Ectodermal cell (in vitro differentiated cells): ENCODE measurements around the gene NEK1.
"Not testable (repeated sequence)": the region's sequence is repeated elsewhere in the genome, so short reads cannot be mapped to it uniquely, and the experiment has no call there.

ENCODE experiments used
- H3K27ac ChIP-seq: 2 replicates; pipeline ENCODE4 v1.7.0; 2013; ENCODE audit warnings: mild to moderate bottlenecking, low read depth, low read length; ENCODE audit not compliant: insufficient read depth, poor library complexity, severe bottlenecking
- H3K27me3 ChIP-seq: 2 replicates; pipeline ENCODE4 v1.7.0; 2013; ENCODE audit warnings: mild to moderate bottlenecking, low read length; ENCODE audit not compliant: insufficient read depth, control insufficient read depth, poor library complexity, severe bottlenecking
- H3K36me3 ChIP-seq: one replicate; pipeline ENCODE4 v1.7.0; 2013; ENCODE audit warnings: low read length; ENCODE audit not compliant: control insufficient read depth, insufficient read depth
- H3K4me1 ChIP-seq: one replicate; pipeline ENCODE4 v1.7.0; 2013; ENCODE audit warnings: low read length; ENCODE audit not compliant: control insufficient read depth, insufficient read depth
- H3K4me3 ChIP-seq: 2 replicates; pipeline ENCODE4 v1.7.0; 2013; ENCODE audit warnings: low read depth, low read length, control low read depth; ENCODE audit not compliant: insufficient read depth
- H3K9me3 ChIP-seq: 2 replicates; pipeline ENCODE4 v1.7.0; 2013; ENCODE audit warnings: mild to moderate bottlenecking, low read length, moderate library complexity; ENCODE audit not compliant: control insufficient read depth
- WGBS, 2 experiments: methylation state at CpG; one replicate each; pipeline ENCODE4 v1.1.7; 2013; ENCODE audit warnings: missing lambda C conversion rate in 2 of 2; 5-methylcytosine and 5-hydroxymethylcytosine counted together

Gene NEK1

GRCh38 chr4:169464080-169464479 is 148.3 kb downstream of the NEK1 start:
- WGBS, 2 experiments = 89 to 100% methylated on average over 2 to 3 of the region's 3 CpGs
- Histone ChIP-seq H3K27me3 (no peaks in the 10 kb centered on the region), H3K4me3 (no peak overlapping the region), H3K9me3 (no peaks in the 10 kb centered on the region), H3K27ac (no peak overlapping the region), H3K36me3 (no peaks in the 10 kb centered on the region), H3K4me1 (no peaks in the 10 kb centered on the region)

DNA sequence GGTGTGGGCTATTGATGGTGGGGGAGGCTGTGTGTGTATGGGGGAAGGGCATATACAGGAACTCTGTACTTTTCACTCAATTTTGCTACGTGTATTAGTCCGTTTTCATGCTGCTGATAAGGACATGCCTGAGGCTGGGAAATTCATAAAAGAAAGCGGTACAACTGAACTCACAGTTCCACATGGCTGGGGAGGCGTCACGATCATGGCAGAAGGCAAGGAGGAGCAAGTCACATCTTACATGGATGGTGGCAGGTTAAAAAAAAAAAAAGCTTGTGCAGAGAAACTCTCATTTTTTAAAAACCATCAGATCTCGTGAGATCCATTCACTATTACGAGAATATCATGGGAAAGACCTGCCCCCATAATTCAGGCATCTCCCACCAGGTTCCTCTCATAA is 152.3 kb downstream of the NEK1 start:
- Histone ChIP-seq H3K27ac (no peak overlapping the region), H3K27me3 (no peaks in the 10 kb centered on the region), H3K4me1 (no peaks in the 10 kb centered on the region), H3K4me3 (no peak overlapping the region), H3K36me3 (no peaks in the 10 kb centered on the region), H3K9me3 (no peaks in the 10 kb centered on the region)
- 96 to 99% methylated on average over 7 of the region's 7 CpGs for WGBS, 2 experiments

DNA sequence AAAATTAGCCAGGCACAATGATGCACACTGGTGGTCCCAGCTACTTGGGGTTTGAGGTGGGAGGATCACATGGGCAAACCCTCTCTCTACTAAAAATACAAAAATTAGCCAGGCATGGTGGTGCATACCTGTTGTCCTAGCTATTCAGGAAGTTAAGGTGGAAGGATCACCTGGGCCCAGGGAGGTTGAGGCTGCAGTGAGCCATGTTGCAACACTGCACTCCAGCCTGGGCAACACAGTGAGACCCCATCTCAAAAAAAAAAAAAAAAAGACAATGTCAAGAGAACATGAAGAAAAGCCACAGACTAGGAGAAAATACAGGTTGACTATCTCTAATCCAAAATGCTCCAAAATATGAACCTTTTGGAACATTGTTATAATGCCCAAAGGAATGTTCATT is 153.8 kb downstream of the NEK1 start:
- H3K9me3 ChIP-seq = no peaks in the 10 kb centered on the region
- H3K27me3 ChIP-seq = no peaks in the 10 kb centered on the region
- H3K27ac ChIP-seq = no peak overlapping the region
- no peak overlapping the region for H3K4me3 ChIP-seq
- H3K36me3 ChIP-seq = no peaks in the 10 kb centered on the region
- no peaks in the 10 kb centered on the region for H3K4me1 ChIP-seq

DNA sequence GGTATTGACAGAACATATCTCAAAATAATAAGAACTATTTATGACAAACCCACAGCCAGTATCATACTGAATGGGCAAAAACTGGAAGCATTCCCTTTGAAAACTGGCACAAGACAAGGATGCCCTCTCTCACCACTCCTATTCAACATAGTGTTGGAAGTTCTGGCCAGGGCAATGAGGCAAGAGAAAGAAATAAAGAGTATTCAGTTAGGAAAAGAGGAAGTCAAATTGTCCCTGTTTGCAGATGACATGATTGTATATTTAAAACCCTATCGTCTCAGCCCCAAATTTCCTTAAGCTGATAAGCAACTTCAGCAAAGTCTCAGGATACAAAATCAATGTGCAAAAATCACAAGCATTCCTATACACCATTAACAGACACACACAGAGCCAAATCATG is 159.7 kb downstream of the NEK1 start:
- H3K27me3 ChIP-seq, H3K27ac ChIP-seq, H3K36me3 ChIP-seq, H3K9me3 ChIP-seq, H3K4me3 ChIP-seq, H3K4me1 ChIP-seq: not testable (repeated sequence)
- 91% methylated on average over 1 of the region's 1 CpG for WGBS, 2 experiments

- not testable (repeated sequence) for H3K4me3 ChIP-seq, H3K9me3 ChIP-seq, H3K27ac ChIP-seq, H3K4me1 ChIP-seq, H3K27me3 ChIP-seq, H3K36me3 ChIP-seq
- WGBS, 2 experiments = 86 to 88% methylated on average over 10 of the region's 10 CpGs
Observed at GRCh38 chr4:169448935-169449334, 163.4 kb downstream of the NEK1 start.

GRCh38 chr4:169446824-169447223 is 165.6 kb downstream of the NEK1 start:
- H3K27ac ChIP-seq = no peak overlapping the region
- H3K4me3 ChIP-seq = no peak overlapping the region
- no peaks in the 10 kb centered on the region for H3K36me3 ChIP-seq
- peaks cover 2% of the 10 kb centered on the region for H3K9me3 ChIP-seq
- no peaks in the 10 kb centered on the region for H3K27me3 ChIP-seq
- H3K4me1 ChIP-seq = no peaks in the 10 kb centered on the region
- WGBS, 2 experiments = 97 to 100% methylated on average over 2 to 4 of the region's 4 CpGs

DNA sequence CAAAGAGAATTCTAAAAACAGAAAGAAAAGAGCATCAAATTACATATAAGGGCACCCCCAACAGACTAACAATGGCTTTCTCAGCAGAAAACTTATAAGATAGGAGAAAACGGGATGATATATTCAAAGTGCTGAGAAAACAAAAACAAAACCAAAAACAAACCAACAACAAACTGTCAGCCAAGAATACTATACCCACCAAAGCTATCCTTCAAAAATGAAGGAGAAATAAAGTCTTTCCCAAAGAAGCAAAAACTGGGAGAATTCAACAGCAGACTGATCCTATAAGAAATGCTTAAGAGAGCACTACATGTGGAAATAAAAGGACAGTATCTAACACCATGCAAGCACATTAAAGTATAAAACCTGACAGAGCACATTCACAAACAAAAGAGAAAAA is 168.6 kb downstream of the NEK1 start:
- Histone ChIP-seq H3K36me3 (no peaks in the 10 kb centered on the region), H3K27me3 (no peaks in the 10 kb centered on the region), H3K27ac (no peak overlapping the region), H3K9me3 (peaks cover 2% of the 10 kb centered on the region), H3K4me3 (no peak overlapping the region), H3K4me1 (peaks cover 4% of the 10 kb centered on the region)
- WGBS, 2 experiments = 100% methylated on average over 1 of the region's 1 CpG; no CpG with 5 or more reads in 1 of the 2 experiments

- no peak overlapping the region for H3K4me3 ChIP-seq
- H3K4me1 ChIP-seq = peaks cover 9% of the 10 kb centered on the region
- H3K27me3 ChIP-seq = no peaks in the 10 kb centered on the region
- WGBS, 2 experiments = 93 to 95% methylated on average over 3 of the region's 3 CpGs
- H3K36me3 ChIP-seq = no peaks in the 10 kb centered on the region
- no peak overlapping the region for H3K27ac ChIP-seq
- no peaks in the 10 kb centered on the region for H3K9me3 ChIP-seq
Observed at GRCh38 chr4:169440446-169440845, 171.9 kb downstream of the NEK1 start.

DNA sequence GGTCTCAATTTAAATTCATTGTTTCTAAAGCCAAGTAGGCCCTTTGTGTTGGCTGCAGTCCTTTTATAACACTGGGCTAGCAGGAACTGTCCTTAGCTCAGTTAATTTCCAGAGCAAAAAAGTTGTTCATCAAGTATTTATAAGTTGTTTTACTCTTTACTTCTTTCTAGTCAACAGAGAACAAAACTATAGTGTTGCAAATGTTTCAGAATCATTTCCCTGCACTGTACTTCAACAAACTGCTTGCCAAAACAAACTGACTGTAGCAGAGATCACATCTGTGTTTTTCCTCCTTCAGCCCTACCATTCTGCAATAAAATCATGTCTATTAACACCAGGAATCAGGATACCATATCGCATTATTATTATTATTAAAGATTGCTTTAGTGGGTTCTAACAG is 173.1 kb downstream of the NEK1 start:
- H3K27ac ChIP-seq = no peak overlapping the region
- no peaks in the 10 kb centered on the region for H3K27me3 ChIP-seq
- WGBS, 2 experiments = no CpG with 5 or more reads among the region's 1 CpG
- H3K36me3 ChIP-seq = no peaks in the 10 kb centered on the region
- H3K4me1 ChIP-seq = peaks cover 9% of the 10 kb centered on the region
- no peaks in the 10 kb centered on the region for H3K9me3 ChIP-seq
- no peak overlapping the region for H3K4me3 ChIP-seq

GRCh38 chr4:169438057-169438480 is 174.3 kb downstream of the NEK1 start:
- WGBS, 2 experiments = 95% methylated on average over 2 of the region's 2 CpGs; no CpG with 5 or more reads in 1 of the 2 experiments
- no peaks in the 10 kb centered on the region for H3K9me3 ChIP-seq
- peaks cover 9% of the 10 kb centered on the region for H3K4me1 ChIP-seq
- H3K36me3 ChIP-seq = no peaks in the 10 kb centered on the region
- no peaks in the 10 kb centered on the region for H3K27me3 ChIP-seq
- H3K4me3 ChIP-seq = no peak overlapping the region
- no peak overlapping the region for H3K27ac ChIP-seq

- Histone ChIP-seq H3K9me3 (no peaks in the 10 kb centered on the region), H3K4me3 (no peak overlapping the region), H3K4me1 (peaks cover 9% of the 10 kb centered on the region), H3K27ac (no peak overlapping the region), H3K36me3 (no peaks in the 10 kb centered on the region), H3K27me3 (no peaks in the 10 kb centered on the region)
- WGBS, 2 experiments = 89 to 91% methylated on average over 6 to 7 of the region's 7 CpGs
Observed at GRCh38 chr4:169437299-169438047, 174.9 kb downstream of the NEK1 start.
